SH-SY5Y (cell line): ENCODE data around the gene NLRX1.

Experiments used
- GATA2 ChIP-seq: IDR thresholded peaks from 2 replicates; pipeline ENCODE4 v1.6.1; 2011; ENCODE audit warnings: mild to moderate bottlenecking, low read depth, low read length
- GATA3 ChIP-seq: IDR thresholded peaks from 2 replicates; pipeline ENCODE4 v1.6.1; 2011; ENCODE audit warnings: low read depth, mild to moderate bottlenecking, low read length, moderate library complexity

- TF ChIP-seq GATA2 (no peak), GATA3 (no peak)
These were observed 12.0 kb upstream of the NLRX1 start for GRCh38 chr11:119156496-119156895.
